ENCODE data around the gene ARHGEF19. TPM values are rescaled to one million over a fixed set of nuclear protein-coding genes. Genes with fewer than 3 reads are reported as not detected.
A peak's percentile ranks its signal among the peaks of the same experiment; 100 is the strongest.
"Not testable (repeated sequence)": the region's sequence is repeated elsewhere in the genome, so short reads cannot be mapped to it uniquely, and the experiment has no call there.

The ARHGEF19 gene
- total RNA-seq, 3 donors from 2014 or later = 5.3 to 13.3 (median 9.0) TPM

- Histone ChIP-seq H3K4me1 (ENCODE audit: low read depth) (peaks cover 13% of the 10 kb centered on the region), H3K4me3 (peak overlapping the region; percentile 22), H3K36me3 (ENCODE audit: low read depth) (no peaks in the 10 kb centered on the region), H3K9me3 (no peaks in the 10 kb centered on the region)
- ATAC-seq (peak; percentile 90), DNase-seq (peak; percentile 99 to 100 (median 99))
- TF ChIP-seq CTCF (IDR thresholded peaks at IDR 0.05) = no peak
- intact Hi-C loops (cut with DNase I, micrococcal nuclease) = no loop called here
These were observed 4.8 kb upstream of the ARHGEF19 start for GRCh38 chr1:16217061-16217785.

- H3K36me3 ChIP-seq (ENCODE audit: low read depth) = no peaks in the 10 kb centered on the region
- DNase-seq (peak; percentile 91 to 96 (median 95)), ATAC-seq (peak; percentile 74)
- intact Hi-C loops (cut with DNase I, micrococcal nuclease) = no loop called here
- no peak overlapping the region for H3K4me3 ChIP-seq
- no peak for TF ChIP-seq CTCF (IDR thresholded peaks at IDR 0.05)
- H3K4me1 ChIP-seq (ENCODE audit: low read depth) = peaks cover 13% of the 10 kb centered on the region
- no peaks in the 10 kb centered on the region for H3K9me3 ChIP-seq
These were observed 3.7 kb upstream of the ARHGEF19 start for GRCh38 chr1:16215882-16216753.

DNA sequence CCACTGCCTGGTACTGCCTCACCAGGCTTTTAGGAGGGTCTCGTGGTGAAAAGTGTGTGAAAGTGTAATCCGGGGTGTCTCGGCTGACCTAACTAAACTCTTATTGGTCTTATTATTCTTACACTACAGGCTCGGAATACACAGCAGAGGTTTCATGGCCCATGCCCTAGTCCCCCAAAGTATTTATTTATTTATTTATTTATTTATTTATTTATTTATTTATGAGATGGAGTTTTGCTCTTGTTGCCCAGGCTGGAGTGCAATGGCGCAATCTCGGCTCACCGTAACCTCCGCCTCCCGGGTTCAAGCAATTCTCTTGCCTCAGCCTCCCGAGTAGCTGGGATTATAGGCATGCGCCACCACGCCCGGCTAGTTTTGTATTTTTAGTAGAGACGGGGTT is 2.8 kb upstream of the ARHGEF19 start:
- H3K9me3 ChIP-seq; H3K4me3 ChIP-seq; ATAC-seq; intact Hi-C loops (cut with DNase I, micrococcal nuclease); H3K36me3 ChIP-seq (ENCODE audit: low read depth): not testable (repeated sequence)
- peak in 1 of 3 donors; percentile 24 for DNase-seq
- peaks cover 13% of the 10 kb centered on the region for H3K4me1 ChIP-seq (ENCODE audit: low read depth)

GRCh38 chr1:16213544-16213943 is 1.1 kb upstream of the ARHGEF19 start:
- H3K9me3 ChIP-seq; H3K4me3 ChIP-seq; H3K36me3 ChIP-seq (ENCODE audit: low read depth); ATAC-seq; intact Hi-C loops (cut with DNase I, micrococcal nuclease): not testable (repeated sequence)
- peak in 1 of 3 donors; percentile 11 for DNase-seq
- peaks cover 10% of the 10 kb centered on the region for H3K4me1 ChIP-seq (ENCODE audit: low read depth)

GRCh38 chr1:16213013-16213412 is 561 bp upstream of the ARHGEF19 start:
- ATAC-seq (no peak), DNase-seq (peak in 1 of 3 donors; percentile 16)
- H3K36me3 ChIP-seq (ENCODE audit: low read depth) = no peaks in the 10 kb centered on the region
- no peak for TF ChIP-seq CTCF (IDR thresholded peaks at IDR 0.05)
- no peaks in the 10 kb centered on the region for H3K9me3 ChIP-seq
- intact Hi-C loops (cut with DNase I, micrococcal nuclease) = no loop called here
- no peak overlapping the region for H3K4me3 ChIP-seq
- H3K4me1 ChIP-seq (ENCODE audit: low read depth) = peaks cover 7% of the 10 kb centered on the region

GRCh38 chr1:16211824-16212223 is 628 bp downstream of the ARHGEF19 start:
- no peak for ATAC-seq
- intact Hi-C loops (cut with DNase I, micrococcal nuclease) = no loop called here
- Histone ChIP-seq H3K4me1 (ENCODE audit: low read depth) (peaks cover 3% of the 10 kb centered on the region), H3K36me3 (ENCODE audit: low read depth) (no peaks in the 10 kb centered on the region), H3K9me3 (no peaks in the 10 kb centered on the region), H3K4me3 (no peak overlapping the region)
- TF ChIP-seq CTCF (IDR thresholded peaks at IDR 0.05) = no peak
- DNase-seq = no peak
